ENCODE data around the gene B4GALT3. TPM values are rescaled to one million over a fixed set of nuclear protein-coding genes. Genes with fewer than 3 reads are reported as not detected.

The B4GALT3 gene
- total and polyA plus RNA-seq, 12 donors: 11.5 to 28.9 (median 19.6) TPM

DNA sequence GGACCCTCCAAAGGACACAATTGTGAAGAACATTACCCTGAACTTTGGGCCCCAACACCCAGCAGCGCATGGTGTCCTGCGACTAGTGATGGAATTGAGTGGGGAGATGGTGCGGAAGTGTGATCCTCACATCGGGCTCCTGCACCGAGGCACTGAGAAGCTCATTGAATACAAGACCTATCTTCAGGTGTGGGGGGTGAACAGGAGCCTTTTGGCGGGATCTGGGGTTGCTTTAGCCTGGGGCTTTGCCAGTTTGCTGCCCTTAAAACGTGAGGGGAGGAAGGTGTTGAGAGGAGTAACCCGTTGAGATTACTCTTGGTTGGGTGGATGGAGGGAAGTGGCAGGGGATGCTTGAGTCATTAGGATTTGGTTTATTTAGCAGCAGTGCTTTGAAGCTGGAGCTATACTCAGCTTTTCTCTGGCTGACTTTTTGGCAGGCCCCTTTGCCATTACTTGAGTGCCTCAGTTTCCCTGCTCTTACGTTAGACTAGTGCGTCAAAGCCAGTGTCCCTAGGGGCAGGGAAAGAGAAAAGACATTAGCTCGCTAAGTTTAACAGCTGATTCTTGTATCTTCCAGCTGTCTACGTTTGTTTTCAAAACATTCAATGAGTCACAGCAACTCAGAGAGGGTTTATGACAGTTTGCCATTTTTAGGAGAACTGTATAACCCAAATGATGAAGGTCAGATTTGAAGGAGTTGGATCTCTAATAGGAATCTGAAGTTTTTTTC, 29.3 kb upstream of the B4GALT3 start:
- H3K36me3 ChIP-seq: peaks cover 0 to 83% (median 48%) of the 10 kb centered on the region in 9 donors
- H3K9me3 ChIP-seq: no peaks in the 10 kb centered on the region
- intact Hi-C loops (cut with DNase I): loop anchor here in 2 of 10 donors (5.0 kb wide), 1 partner anchor 176 kb away; no protein-coding TSS in a partner anchor
- H3K27ac ChIP-seq: peak overlapping the region; percentile 67 to 100 (median 83)
- H3K27me3 ChIP-seq: no peaks in the 10 kb centered on the region
- WGBS, 2 donors: 65 to 72% methylated on average over 12 of the region's 12 CpGs
- TF ChIP-seq, protein P1, sequence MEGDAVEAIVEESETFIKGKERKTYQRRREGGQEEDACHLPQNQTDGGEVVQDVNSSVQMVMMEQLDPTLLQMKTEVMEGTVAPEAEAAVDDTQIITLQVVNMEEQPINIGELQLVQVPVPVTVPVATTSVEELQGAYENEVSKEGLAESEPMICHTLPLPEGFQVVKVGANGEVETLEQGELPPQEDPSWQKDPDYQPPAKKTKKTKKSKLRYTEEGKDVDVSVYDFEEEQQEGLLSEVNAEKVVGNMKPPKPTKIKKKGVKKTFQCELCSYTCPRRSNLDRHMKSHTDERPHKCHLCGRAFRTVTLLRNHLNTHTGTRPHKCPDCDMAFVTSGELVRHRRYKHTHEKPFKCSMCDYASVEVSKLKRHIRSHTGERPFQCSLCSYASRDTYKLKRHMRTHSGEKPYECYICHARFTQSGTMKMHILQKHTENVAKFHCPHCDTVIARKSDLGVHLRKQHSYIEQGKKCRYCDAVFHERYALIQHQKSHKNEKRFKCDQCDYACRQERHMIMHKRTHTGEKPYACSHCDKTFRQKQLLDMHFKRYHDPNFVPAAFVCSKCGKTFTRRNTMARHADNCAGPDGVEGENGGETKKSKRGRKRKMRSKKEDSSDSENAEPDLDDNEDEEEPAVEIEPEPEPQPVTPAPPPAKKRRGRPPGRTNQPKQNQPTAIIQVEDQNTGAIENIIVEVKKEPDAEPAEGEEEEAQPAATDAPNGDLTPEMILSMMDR (IDR thresholded peaks at IDR 0.05): no peak
- DNase-seq (peak in 1 of 2 donors; percentile 74), ATAC-seq (peak in 6 of 8 donors; percentile 1 to 30 (median 12))
- no peak overlapping the region for H3K4me3 ChIP-seq
- peaks cover 15 to 82% (median 66%) of the 10 kb centered on the region in 9 donors for H3K4me1 ChIP-seq

DNA sequence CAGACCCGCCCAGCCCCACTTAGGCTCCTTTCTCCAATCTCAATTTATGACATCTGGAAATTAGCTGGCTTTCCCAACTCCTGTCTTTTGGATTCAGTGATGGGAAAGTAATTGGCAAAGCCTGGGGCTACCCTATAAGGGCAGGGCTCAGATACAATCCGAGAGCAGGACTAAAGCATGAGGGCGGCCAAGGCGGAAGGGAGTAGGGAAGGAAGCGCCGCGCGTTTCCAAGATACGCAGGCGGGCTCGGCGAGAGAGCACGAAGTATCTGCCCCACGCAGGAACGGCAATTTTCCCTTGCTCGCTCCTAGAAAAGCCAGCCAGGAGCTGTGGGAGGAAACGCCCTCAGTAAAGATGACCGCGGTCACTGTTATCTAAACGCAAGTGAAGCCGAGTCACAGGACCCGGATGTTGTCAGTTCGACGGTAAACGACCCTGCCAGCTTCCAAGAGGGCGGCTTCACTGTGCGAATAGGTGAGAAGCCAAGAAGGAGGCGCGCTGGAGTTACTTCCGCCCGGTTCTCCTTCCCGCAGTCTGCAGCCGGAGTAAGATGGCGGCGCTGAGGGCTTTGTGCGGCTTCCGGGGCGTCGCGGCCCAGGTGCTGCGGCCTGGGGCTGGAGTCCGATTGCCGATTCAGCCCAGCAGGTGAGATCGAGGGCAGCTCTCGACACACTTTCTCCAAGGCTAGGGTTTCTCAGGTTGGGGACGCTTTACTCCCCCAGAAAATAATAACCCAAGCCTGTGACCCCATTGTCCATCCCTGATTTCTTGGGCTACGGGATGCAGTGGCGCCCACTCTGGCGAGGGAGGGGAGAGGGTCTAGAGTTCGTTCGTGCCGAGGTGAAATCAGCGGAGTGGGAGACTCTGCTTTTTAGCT, 24.8 kb upstream of the B4GALT3 start, which contains the start of gene NDUFS2:
TSS of gene NDUFS2 (plus strand) at position 532 of the 877 bp plus-strand sequence. CDS start at position 551, 19 bp downstream.
- intact Hi-C loops (cut with DNase I): loop anchor here in 2 of 10 donors (1.0 to 2.0 kb wide), 3 partner anchors 24 to 69 kb away; partner anchors contain the start of genes TOMM40L (in 2 of the 2) and DEDD (in 1 of the 2)
- peak within 1 kb of the TSS; percentile 93 to 100 (median 98) for H3K27ac ChIP-seq

DNA sequence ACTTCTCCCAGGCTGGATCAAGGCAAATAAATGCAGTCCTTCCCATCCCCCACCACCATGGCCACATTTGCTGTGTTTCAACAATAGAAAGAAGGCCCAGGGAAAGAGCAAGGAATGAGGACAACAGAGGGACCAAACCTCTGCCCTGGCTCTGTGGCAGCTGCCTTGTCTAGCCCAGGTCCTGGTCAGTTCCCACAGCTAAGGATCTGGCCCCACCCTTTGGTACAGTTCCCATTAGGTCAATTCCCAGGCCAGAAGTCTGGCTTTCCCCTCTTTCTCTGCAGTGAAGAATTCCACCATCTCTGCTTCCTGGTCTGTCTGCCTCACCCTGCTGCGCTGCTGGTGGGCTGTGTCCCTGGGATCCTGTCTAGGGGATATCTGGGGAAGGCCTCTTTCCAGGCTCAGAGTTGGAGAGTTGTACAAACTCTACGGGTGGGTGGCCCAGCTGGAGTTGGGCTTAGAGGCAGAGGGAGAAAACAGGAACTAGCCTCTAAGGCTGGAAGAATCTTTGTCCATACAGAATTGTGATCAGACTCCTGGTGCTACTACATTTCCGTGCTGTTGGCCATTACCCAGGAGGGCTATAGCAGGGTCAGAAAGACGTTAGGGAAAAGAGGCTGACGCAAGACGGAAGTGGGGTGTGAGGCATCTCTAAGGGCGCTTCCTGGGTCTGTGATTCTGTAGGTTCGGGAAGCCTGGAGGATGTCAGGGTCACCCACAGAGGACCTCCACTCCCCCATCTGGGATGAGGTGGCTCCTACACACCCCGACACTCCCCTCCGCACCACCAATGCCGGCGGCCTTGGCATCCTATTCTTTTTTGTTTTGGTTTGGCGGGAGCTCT, 23.9 kb upstream of the B4GALT3 start:
- TF ChIP-seq, protein P1 (IDR thresholded peaks at IDR 0.05): no peak
- DNase-seq: peak; percentile 47 to 88
- H3K9me3 ChIP-seq: no peaks in the 10 kb centered on the region
- 31 to 51% methylated on average over 13 of the region's 13 CpGs for WGBS, 2 donors
- H3K4me1 ChIP-seq: peaks cover 47 to 92% (median 80%) of the 10 kb centered on the region in 9 donors
- H3K36me3 ChIP-seq: peaks cover 0 to 37% (median 4%) of the 10 kb centered on the region in 9 donors
- ATAC-seq: peak; percentile 36 to 73 (median 54)
- no peaks in the 10 kb centered on the region for H3K27me3 ChIP-seq
- intact Hi-C loops (cut with DNase I): no loop called here
- H3K27ac ChIP-seq: peak overlapping the region; percentile 93 to 100 (median 98)
- H3K4me3 ChIP-seq: peak overlapping the region; percentile 20 to 94 (median 85)

More for the DNA sequence above, 24.8 kb upstream of the B4GALT3 start, which contains the start of gene NDUFS2:
- no peaks in the 10 kb centered on the region for H3K27me3 ChIP-seq
- H3K4me1 ChIP-seq: peaks cover 48 to 92% (median 85%) of the 10 kb centered on the region in 9 donors
- H3K4me3 ChIP-seq: peak within 1 kb of the TSS; percentile 72 to 94 (median 85)
- 1% methylated on average over 53 of the region's 53 CpGs for WGBS, 2 donors
- H3K36me3 ChIP-seq: peaks cover 0 to 38% (median 13%) of the 10 kb centered on the region in 9 donors
- H3K9me3 ChIP-seq: no peaks in the 10 kb centered on the region
- TF ChIP-seq, protein P1 (IDR thresholded peaks at IDR 0.05): peak in 2 of 9 donors; percentile 10 to 21
- DNase-seq: peak; percentile 95 to 99
- ATAC-seq: peak; percentile 79 to 91 (median 88)

Measured in heart right ventricle (tissue), 16 donors.